ENCODE measurements around the gene TMEM139. TPM values are rescaled to one million over a fixed set of nuclear protein-coding genes. Genes with fewer than 3 reads are reported as not detected.

Gene TMEM139
- total and polyA plus RNA-seq, 8 donors, result 4.2 to 17.3 (median 7.0) TPM

GRCh38 chr7:143315776-143316175, 31.0 kb downstream of the TMEM139 start, which contains the start of gene CLCN1:
CLCN1 (plus strand) TSS chr7:143316111; CDS start chr7:143316213, 102 bp downstream.
- no peaks in the 10 kb centered on the region for H3K9me3 ChIP-seq
- DNase-seq (no peak), ATAC-seq (no peak), FAIRE-seq (no peak)
- no peaks in the 10 kb centered on the region for H3K4me1 ChIP-seq
- H3K27ac ChIP-seq, result no peak within 1 kb of the TSS
- WGBS, 2 donors, result 58 to 67% methylated on average over 5 of the region's 5 CpGs
- TF ChIP-seq CTCF (IDR thresholded peaks at IDR 0.05), result no peak
- H3K36me3 ChIP-seq, result no peaks in the 10 kb centered on the region
- H3K27me3 ChIP-seq, result no peaks in the 10 kb centered on the region
- H3K4me3 ChIP-seq, result no peak within 1 kb of the TSS
- intact Hi-C loops (cut with DNase I), result no loop called here

GRCh38 chr7:143316492-143316891, 31.7 kb downstream of the TMEM139 start:
- Histone ChIP-seq H3K9me3 (no peaks in the 10 kb centered on the region), H3K4me1 (no peaks in the 10 kb centered on the region), H3K27me3 (no peaks in the 10 kb centered on the region), H3K36me3 (no peaks in the 10 kb centered on the region), H3K4me3 (no peak overlapping the region), H3K27ac (no peak overlapping the region)
- no peak for DNase-seq
- 73% methylated on average over 4 of the region's 4 CpGs for WGBS, 2 donors
- no peak for ATAC-seq
- intact Hi-C loops (cut with DNase I), result no loop called here
- no peak for TF ChIP-seq CTCF (IDR thresholded peaks at IDR 0.05)
- no peak for FAIRE-seq

- DNase-seq, result no peak
- Histone ChIP-seq H3K9me3 (no peaks in the 10 kb centered on the region), H3K4me3 (no peak overlapping the region), H3K27me3 (no peaks in the 10 kb centered on the region), H3K27ac (no peak overlapping the region), H3K36me3 (no peaks in the 10 kb centered on the region), H3K4me1 (no peaks in the 10 kb centered on the region)
- no peak for FAIRE-seq
- TF ChIP-seq CTCF (IDR thresholded peaks at IDR 0.05), result no peak
- peak in 3 of 4 donors; percentile 41 to 60 (median 41) for ATAC-seq
- intact Hi-C loops (cut with DNase I), result no loop called here
- WGBS, 2 donors, result 71 to 79% methylated on average over 5 of the region's 5 CpGs
Measured at GRCh38 chr7:143318661-143319060, 33.9 kb downstream of the TMEM139 start.

- no peak for ATAC-seq
- 56 to 60% methylated on average over 9 of the region's 9 CpGs for WGBS, 2 donors
- DNase-seq, result no peak
- Histone ChIP-seq H3K36me3 (no peaks in the 10 kb centered on the region), H3K27me3 (no peaks in the 10 kb centered on the region), H3K9me3 (no peaks in the 10 kb centered on the region), H3K4me1 (no peaks in the 10 kb centered on the region), H3K27ac (no peak overlapping the region), H3K4me3 (no peak overlapping the region)
- TF ChIP-seq CTCF (IDR thresholded peaks at IDR 0.05), result no peak
- intact Hi-C loops (cut with DNase I), result no loop called here
- FAIRE-seq, result no peak
Measured at GRCh38 chr7:143320620-143321019, 35.9 kb downstream of the TMEM139 start.

GRCh38 chr7:143321242-143321641, 36.5 kb downstream of the TMEM139 start:
- ATAC-seq (no peak), FAIRE-seq (no peak), DNase-seq (no peak)
- no peak for TF ChIP-seq CTCF (IDR thresholded peaks at IDR 0.05)
- WGBS, 2 donors, result 89 to 96% methylated on average over 10 of the region's 10 CpGs
- Histone ChIP-seq H3K27me3 (no peaks in the 10 kb centered on the region), H3K9me3 (no peaks in the 10 kb centered on the region), H3K36me3 (no peaks in the 10 kb centered on the region), H3K4me1 (no peaks in the 10 kb centered on the region), H3K4me3 (no peak overlapping the region), H3K27ac (no peak overlapping the region)
- intact Hi-C loops (cut with DNase I), result no loop called here
